Measurements from ENCODE around the gene TRIAP1.

TRIAP1 gene

GRCh38 chr12:120479458-120479857 lies 33.3 kb upstream of the TRIAP1 start:
- TF ChIP-seq CTCF (IDR thresholded peaks at IDR 0.05; ENCODE audit: insufficient read depth, low read length, poor library complexity, severe bottlenecking) = no peak
- DNase-seq (ENCODE audit: extremely low read depth, insufficient read length) = no peak

GRCh38 chr12:120475643-120476042 lies 29.5 kb upstream of the TRIAP1 start:
- H3K4me3 ChIP-seq (replicated peaks; ENCODE audit: low read depth, low read length) = no peak overlapping the region
- no peak for TF ChIP-seq CTCF (IDR thresholded peaks at IDR 0.05; ENCODE audit: insufficient read depth, low read length, poor library complexity, severe bottlenecking)

More at GRCh38 chr12:120479458-120479857, 33.3 kb upstream of the TRIAP1 start:
- no peak overlapping the region for H3K4me3 ChIP-seq (replicated peaks; ENCODE audit: low read depth, low read length)
- no peaks in the 10 kb centered on the region for H3K27me3 ChIP-seq (replicated peaks; ENCODE audit: control insufficient read depth, insufficient read depth, low read length)
- no peaks in the 10 kb centered on the region; the same call in 1 of the 2 replicates for H3K36me3 ChIP-seq (ENCODE audit: control insufficient read depth, insufficient read depth, low read length)

GRCh38 chr12:120474616-120474960 lies 28.4 kb upstream of the TRIAP1 start:
- H3K4me3 ChIP-seq (replicated peaks; ENCODE audit: low read depth, low read length) = no peak overlapping the region
- no peak for TF ChIP-seq CTCF (IDR thresholded peaks at IDR 0.05; ENCODE audit: insufficient read depth, low read length, poor library complexity, severe bottlenecking)
- no peaks in the 10 kb centered on the region for H3K27me3 ChIP-seq (replicated peaks; ENCODE audit: control insufficient read depth, insufficient read depth, low read length)
- DNase-seq (ENCODE audit: extremely low read depth, insufficient read length) = no peak
- no peaks in the 10 kb centered on the region; the same call in 1 of the 2 replicates for H3K36me3 ChIP-seq (ENCODE audit: control insufficient read depth, insufficient read depth, low read length)

More at GRCh38 chr12:120475643-120476042, 29.5 kb upstream of the TRIAP1 start:
- H3K27me3 ChIP-seq (replicated peaks; ENCODE audit: control insufficient read depth, insufficient read depth, low read length) = no peaks in the 10 kb centered on the region
- no peaks in the 10 kb centered on the region; the same call in 1 of the 2 replicates for H3K36me3 ChIP-seq (ENCODE audit: control insufficient read depth, insufficient read depth, low read length)
- DNase-seq (ENCODE audit: extremely low read depth, insufficient read length) = no peak

- TF ChIP-seq CTCF (IDR thresholded peaks at IDR 0.05; ENCODE audit: insufficient read depth, low read length, poor library complexity, severe bottlenecking) = no peak
- Histone ChIP-seq H3K4me3 (replicated peaks; ENCODE audit: low read depth, low read length) (no peak overlapping the region), H3K27me3 (replicated peaks; ENCODE audit: control insufficient read depth, insufficient read depth, low read length) (no peaks in the 10 kb centered on the region), H3K36me3 (ENCODE audit: control insufficient read depth, insufficient read depth, low read length) (no peaks in the 10 kb centered on the region; the same call in 1 of the 2 replicates)
- no peak for DNase-seq (ENCODE audit: extremely low read depth, insufficient read length)
Observed at GRCh38 chr12:120473807-120474615, 27.8 kb upstream of the TRIAP1 start.

- DNase-seq (ENCODE audit: extremely low read depth, insufficient read length) = no peak
- no peaks in the 10 kb centered on the region for H3K27me3 ChIP-seq (replicated peaks; ENCODE audit: control insufficient read depth, insufficient read depth, low read length)
- TF ChIP-seq CTCF (IDR thresholded peaks at IDR 0.05; ENCODE audit: insufficient read depth, low read length, poor library complexity, severe bottlenecking) = no peak
Observed at GRCh38 chr12:120472521-120472920, 26.3 kb upstream of the TRIAP1 start.

More at GRCh38 chr12:120472521-120472920, 26.3 kb upstream of the TRIAP1 start:
- H3K4me3 ChIP-seq (replicated peaks; ENCODE audit: low read depth, low read length) = no peak overlapping the region
- H3K36me3 ChIP-seq (ENCODE audit: control insufficient read depth, insufficient read depth, low read length) = no peaks in the 10 kb centered on the region; the same call in 1 of the 2 replicates

All from GM06990 (cell line).